Measurements from ENCODE around the gene PRSS2.

DNA sequence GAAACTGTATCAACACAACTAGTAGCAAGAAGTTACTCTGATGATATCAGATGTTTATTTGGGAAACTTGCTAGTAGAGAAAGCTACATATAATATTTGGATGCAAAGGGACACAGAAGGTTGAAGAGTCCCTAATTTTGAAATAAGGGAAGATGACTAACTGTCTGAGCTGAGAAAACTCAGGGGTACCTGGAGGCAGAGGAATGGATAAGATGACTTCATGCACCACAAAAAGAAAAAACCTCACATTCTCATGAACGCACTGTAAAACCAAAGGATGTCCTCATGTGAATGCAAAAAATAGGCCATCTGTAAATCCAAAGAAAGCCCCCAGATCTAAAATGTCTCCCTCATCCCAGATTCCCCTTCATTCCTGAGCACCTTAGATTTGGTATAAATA, 29.3 kb downstream of the PRSS2 start:
- TF ChIP-seq EZH2phosphoT487 (IDR thresholded peaks at IDR 0.05; ENCODE audit: low read depth) (no peak), CTCF (IDR thresholded peaks at IDR 0.05; ENCODE audit: low read depth, low read length) (no peak)

Data from OCI-LY3 (cell line).